KOPT-K1 (cell line): ENCODE measurements around the gene CAMSAP1.
"Not testable (repeated sequence)": the region's sequence is repeated elsewhere in the genome, so short reads cannot be mapped to it uniquely, and the experiment has no call there.

ENCODE experiments used
- H3K27ac ChIP-seq: fragments of 200-600 bp; sonication (generic); 2 replicates; pipeline ENCODE4 v1.5.1; 2016; ENCODE audit warnings: antibody characterized with exemption, mild to moderate bottlenecking, low read depth, low read length; ENCODE audit not compliant: poor library complexity, severe bottlenecking
- H3K36me3 ChIP-seq: fragments of 200-600 bp; sonication (generic); 2 replicates; pipeline ENCODE4 v1.5.1; 2017; ENCODE audit warnings: antibody characterized with exemption, mild to moderate bottlenecking, low read length, moderate library complexity; ENCODE audit not compliant: insufficient read depth
- H3K9me3 ChIP-seq: fragments of 200-600 bp; sonication (generic); 2 replicates; pipeline ENCODE4 v1.5.1; 2017; ENCODE audit warnings: antibody characterized with exemption, low read length, mild to moderate bottlenecking; ENCODE audit not compliant: insufficient read depth, poor library complexity, severe bottlenecking

Gene CAMSAP1

DNA sequence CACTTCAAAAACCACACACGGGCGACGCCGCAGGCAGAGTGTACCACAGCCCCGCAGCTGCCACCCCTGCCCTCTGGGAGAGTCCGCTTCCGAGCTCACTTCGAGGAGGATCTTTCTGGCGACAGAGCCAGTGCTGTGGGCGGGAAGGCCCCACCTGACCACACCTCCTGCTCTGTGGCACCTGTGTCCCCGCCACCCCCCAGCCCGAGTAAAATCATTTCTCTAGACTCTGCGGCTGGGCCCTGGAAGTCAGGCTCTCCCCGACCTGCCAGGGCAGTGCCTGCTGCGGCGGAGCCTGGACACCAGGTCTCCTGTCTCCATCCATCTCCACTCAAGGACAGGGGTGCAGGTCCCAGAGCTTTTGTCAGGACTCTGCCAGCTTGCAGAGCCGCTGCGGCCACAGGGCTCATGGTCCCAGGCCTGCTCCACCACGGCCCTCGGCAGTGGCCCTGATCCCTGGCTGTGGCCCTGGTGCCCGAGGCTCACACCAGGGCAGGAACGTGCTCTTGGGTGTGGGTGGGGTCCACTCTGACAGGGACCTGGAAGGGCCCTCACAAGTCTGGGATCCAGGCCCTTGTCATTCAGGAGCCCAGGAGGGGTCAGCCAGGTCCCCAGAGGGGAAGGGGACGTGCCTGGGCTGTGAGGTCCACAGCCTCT lies 20.9 kb upstream of the CAMSAP1 start:
- H3K27ac ChIP-seq, result no peak overlapping the region
- peaks cover 15% of the 10 kb centered on the region for H3K36me3 ChIP-seq
- no peaks in the 10 kb centered on the region for H3K9me3 ChIP-seq

DNA sequence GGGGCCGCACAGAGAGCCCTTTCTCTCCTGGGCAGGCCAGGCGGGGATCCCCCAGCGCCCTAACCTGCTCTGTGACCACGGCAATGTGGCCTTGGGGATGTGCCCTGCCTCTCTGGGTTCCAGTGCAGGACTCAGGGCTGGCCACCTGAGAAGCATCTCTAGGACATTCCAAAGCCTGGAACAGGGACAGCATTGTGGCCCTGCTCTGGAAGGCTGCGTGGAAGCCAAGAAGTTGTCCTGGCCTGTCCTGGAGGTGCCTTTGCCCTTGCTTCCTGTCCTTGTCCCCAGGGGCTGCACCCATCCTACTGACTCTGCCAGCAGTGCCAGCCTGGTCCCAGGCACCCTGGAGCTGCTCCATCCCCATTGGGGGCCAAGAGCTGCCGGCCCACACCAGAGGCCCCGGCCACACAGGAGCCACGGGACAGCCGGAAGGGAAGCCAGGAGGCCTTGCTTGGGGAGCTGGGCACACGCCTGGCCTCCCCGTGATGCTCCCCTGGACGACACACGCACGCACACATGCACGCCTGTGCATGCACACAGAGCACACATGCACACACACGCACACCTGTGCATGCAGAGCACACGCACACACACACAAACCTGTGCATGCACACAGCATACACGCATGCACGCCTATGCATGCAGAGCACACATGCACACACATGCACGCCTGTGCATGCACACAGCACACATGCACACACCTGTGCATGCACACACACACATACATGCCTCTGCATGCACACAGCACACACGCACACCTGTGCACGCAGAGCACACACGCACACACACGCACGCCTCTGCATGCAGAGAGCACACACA lies 20.1 kb upstream of the CAMSAP1 start:
- H3K27ac ChIP-seq, result no peak overlapping the region
- H3K9me3 ChIP-seq, result no peaks in the 10 kb centered on the region
- H3K36me3 ChIP-seq, result peaks cover 7% of the 10 kb centered on the region

DNA sequence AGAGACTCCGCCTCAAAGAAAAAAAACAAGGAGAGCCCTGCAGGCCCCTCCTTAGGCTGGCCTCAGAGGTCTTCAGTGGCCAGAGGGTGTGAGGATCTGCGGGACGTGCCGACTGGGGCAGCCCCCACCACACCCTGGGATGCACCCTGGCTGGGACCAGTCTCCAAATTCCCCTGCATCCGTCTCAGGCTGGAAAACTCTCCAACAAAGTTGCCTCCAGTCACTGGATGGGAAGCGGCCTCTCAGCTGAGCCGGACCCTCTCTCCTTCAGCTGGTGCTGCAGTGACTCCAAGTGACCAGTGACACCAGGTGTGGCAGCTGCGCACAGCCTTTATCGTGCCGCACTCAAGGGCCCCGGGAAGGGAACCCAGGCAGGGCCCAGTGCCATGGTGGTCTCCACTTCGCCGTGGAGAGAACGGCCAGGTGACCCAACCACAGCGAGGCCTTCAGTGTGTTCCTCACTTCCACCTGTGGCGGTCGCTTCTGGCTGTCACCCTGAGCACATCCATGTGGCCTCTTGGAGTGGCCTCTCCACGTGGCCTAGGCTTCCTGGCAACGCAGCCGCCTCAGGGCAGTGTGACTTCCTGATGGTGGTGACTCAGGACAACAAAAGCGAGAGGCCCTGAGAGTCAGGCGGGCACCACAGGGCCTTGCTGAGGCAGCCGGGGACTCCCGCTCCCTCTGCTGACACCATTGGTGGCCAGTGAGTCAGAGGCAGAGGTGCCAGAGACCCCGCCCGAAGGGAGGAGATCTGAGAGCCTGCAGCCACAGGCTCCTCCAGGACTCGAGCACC lies 19.3 kb upstream of the CAMSAP1 start:
- H3K9me3 ChIP-seq, result no peaks in the 10 kb centered on the region
- H3K27ac ChIP-seq, result no peak overlapping the region
- peaks cover 5% of the 10 kb centered on the region; the same call in 1 of the 2 replicates for H3K36me3 ChIP-seq

DNA sequence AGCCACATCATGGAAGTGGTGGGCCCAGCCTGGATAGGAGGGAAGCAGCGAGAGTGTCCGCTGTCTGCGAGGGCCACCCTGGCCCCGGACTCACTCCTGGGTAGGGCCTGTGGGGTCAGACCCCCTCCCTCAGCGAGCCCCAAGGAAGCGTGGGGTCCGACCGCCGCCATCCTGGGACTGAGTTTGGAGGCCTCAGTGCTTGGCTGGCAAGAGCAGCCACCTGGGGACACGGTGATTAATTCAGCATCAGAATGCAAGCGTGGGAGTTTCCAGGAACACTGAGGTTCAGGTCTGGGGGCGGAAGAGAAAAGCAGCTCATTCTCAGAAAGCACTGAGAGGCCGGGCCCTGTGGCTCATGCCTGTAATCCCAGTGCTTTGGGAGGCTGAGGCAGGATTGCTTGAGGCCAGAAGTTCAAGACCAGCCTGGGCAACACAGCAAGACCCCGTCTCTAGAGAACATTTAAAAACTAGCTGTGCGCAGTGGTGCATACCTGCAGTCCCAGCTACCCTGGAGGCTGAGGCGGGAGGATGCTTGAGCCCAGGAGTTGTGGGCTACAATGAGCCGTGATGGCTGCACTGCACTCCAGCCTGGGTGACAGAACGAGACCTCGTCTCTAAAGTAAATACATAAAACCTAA lies 18.3 kb upstream of the CAMSAP1 start:
- Histone ChIP-seq H3K27ac (no peak overlapping the region), H3K36me3 (no peaks in the 10 kb centered on the region; the same call in 1 of the 2 replicates), H3K9me3 (no peaks in the 10 kb centered on the region)

DNA sequence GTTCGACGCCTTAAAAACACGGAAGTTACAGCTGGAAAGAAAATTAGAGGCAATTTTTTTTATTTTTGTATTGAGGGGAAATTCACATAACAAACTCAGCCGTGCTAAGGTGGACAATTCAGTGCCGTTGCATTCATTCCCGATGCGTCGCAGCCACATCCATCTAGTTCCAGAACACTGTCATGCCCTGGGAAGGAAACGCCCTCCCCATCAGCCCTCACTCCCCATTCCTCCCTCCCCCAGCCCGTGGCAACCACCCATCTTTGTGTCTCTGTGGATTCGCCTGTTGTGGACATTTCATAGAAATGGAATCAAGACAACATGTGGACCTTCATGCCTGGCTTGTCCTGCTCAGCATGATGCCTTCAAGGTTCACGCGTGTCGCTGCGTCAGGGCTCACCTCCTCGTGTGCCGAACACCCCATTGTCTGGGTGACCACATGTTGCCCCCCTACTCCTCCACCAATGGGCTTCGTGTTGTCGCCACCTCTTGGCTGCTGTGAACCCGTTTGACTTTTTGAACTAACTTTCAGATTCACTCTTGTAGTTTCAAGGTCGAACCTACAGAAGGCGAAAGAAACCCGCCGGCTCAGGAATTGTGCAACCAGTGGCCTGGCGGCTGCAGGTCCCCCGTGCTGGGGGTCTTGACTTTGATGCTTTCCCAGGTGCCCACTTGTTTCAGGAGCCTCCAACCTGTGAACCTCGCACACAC lies 17.4 kb upstream of the CAMSAP1 start:
- H3K36me3 ChIP-seq, result no peaks in the 10 kb centered on the region
- H3K27ac ChIP-seq, result no peak overlapping the region
- no peaks in the 10 kb centered on the region for H3K9me3 ChIP-seq

DNA sequence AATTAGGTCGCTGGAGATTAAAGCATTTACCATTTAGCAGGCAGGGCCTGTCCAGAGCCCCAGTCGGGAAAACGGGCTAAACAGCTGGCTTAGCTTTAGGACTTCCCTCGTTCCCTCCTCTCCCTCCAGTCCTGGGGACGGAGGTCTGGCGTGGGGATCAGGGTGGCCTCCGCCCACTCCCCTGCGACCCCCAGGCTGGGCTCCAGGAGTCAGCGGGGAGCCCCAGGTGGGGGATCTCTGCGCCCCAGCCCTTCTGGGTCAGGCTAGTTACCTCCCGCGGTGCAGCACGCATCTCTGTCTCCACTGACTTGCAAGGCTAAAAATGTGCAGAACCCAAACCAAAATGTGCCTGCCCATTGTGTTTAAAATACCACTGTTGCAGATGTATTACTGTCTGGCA lies 16.2 kb upstream of the CAMSAP1 start:
- H3K36me3 ChIP-seq, result no peaks in the 10 kb centered on the region
- peaks cover 11% of the 10 kb centered on the region for H3K9me3 ChIP-seq
- H3K27ac ChIP-seq, result no peak overlapping the region

DNA sequence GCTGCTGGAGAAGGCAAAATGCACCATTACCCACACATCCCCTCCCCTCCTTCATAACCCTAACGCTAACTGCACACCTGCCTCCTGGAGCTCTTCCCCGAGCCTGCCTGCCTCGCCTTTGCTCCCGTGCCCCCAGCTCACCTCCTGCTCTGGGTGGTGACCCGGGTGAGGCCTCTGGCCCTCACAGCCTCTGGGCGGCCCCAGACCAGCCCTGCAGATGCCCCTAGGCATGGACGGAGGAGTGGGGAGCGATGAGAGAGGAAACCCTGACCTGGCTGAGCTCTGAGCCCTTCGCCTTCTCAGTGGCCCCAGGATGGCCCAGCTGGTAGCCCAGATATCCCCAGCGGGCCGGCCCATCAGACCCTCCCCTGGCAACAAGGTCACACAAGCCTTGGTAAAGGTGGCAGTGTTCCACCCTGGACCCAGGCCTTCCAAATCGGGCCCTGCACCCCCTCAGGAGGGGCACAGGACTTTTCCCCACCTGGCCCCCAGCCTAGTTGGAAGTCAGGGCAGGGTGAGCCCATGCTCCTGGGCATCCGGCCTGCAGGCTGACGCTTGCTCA lies 14.5 kb upstream of the CAMSAP1 start:
- peaks cover 2% of the 10 kb centered on the region; the same call in 1 of the 2 replicates for H3K36me3 ChIP-seq

DNA sequence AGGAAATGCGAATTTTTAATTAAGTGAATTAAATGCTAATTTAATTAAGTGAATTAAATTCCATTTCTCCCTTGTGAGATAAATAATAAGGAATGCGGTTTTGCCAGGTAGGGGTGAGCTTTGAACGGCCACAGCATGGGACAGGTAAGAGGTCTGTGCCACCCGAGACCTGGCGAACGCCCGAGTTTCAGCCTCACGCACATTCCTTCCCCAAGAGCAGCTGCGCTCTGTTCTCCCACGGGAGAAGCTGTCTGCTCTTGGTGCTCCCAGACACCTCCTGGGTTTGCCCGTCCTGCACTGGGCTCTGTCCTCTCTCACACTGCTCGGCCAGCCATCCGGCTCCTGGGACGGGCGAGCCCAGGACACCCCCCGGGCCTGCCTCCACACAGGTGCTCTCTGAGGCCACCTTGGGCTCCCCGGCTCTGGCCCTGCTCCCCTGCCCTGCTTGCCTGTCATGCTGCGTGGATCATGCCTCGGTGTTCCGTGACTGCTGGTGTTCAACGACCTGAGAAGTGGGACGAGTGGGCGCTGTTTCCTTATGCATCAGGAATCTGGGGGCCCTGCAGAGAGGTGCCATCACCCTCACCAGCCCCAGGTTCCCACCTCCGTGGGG lies 13.7 kb upstream of the CAMSAP1 start:
- Histone ChIP-seq H3K9me3 (peaks cover 34% of the 10 kb centered on the region), H3K27ac (no peak overlapping the region), H3K36me3 (peaks cover 9% of the 10 kb centered on the region)

More for the DNA sequence above, 14.5 kb upstream of the CAMSAP1 start:
- Histone ChIP-seq H3K9me3 (peaks cover 26% of the 10 kb centered on the region), H3K27ac (no peak overlapping the region)

DNA sequence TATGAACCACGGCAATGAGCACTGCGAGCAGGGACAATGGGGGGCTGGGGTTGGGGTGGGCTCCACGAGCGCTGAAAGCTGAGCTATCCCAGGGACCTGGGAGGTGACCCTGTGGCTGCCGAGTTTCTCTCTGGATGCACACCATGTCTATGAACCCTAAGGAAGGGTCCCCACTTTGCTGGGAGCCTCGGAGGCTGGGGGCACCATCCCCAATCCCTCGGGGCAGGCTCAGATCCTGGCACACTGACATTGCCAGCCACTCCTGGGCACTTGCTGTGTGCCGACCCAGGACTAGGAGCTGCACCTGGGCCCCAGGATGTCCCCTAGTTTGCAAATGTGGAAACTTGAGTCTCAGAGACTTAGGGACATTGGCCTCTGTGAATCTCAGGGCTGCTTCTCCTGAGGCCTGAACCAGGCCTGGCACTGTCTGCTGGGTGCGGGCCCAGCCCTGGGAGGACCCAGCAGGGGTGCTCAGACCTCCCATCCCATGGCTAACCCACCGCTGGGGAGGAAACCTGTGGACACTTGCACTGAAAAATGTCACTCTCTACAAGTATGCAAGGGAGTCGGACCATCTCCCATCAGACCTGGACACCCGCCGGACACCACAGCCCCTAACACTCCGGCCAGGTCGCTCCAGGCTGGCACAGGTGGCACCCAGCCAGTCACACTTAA lies 13.0 kb upstream of the CAMSAP1 start:
- peaks cover 16% of the 10 kb centered on the region for H3K36me3 ChIP-seq
- no peak overlapping the region for H3K27ac ChIP-seq

DNA sequence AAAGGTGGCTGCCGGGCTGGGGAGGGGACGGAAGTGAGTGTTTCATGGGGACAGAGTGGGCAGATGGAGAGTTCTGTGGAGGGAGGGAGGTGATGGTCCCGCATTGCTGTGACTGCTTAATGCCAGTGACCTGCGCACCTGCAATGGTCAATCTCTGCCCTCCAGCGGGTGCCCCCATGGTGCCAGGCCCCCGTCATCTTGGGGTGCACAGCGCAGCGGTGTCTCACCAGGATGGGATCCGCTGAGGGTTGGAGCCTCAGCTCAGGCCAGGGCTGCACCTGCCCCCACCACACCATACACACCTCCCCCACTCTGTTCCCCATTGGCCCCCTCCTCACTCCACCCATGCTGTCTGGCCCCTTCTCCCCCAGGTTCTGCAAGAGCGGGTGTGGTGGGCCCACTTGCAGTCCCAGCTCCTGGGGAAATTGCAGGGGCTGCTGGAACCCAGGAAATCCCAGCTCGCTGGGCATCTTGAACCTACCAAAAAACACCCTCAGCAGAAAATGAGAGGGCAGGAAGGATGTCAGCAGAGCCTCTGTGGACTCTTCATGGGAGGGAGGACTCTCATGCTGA lies 12.1 kb upstream of the CAMSAP1 start:
- peaks cover 50% of the 10 kb centered on the region for H3K9me3 ChIP-seq
- H3K36me3 ChIP-seq, result peaks cover 26% of the 10 kb centered on the region

More for the DNA sequence above, 13.0 kb upstream of the CAMSAP1 start:
- peaks cover 40% of the 10 kb centered on the region for H3K9me3 ChIP-seq

DNA sequence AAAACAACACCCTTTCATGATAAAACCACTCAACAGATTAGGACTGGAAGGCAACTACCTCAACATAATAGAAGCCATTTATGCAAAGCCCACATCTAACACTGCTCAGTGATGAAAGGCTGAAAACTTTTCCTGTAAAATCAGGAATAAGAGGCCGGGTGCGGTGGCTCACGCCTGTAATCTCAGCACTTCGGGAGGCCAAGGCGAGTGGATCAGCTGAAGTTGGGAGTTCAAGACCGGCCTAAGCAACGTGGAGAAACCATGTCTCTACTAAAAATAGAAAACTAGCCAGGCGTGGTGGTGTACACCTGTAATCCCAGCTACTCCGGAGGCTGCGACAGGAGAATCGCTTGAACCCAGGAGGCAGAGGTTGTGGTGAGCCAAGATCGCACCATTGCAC lies 8.9 kb upstream of the CAMSAP1 start:
- Histone ChIP-seq H3K36me3 (peaks cover 52% of the 10 kb centered on the region), H3K9me3 (peaks cover 65% of the 10 kb centered on the region)
- not testable (repeated sequence) for H3K27ac ChIP-seq

More for the DNA sequence above, 12.1 kb upstream of the CAMSAP1 start:
- H3K27ac ChIP-seq, result no peak overlapping the region

DNA sequence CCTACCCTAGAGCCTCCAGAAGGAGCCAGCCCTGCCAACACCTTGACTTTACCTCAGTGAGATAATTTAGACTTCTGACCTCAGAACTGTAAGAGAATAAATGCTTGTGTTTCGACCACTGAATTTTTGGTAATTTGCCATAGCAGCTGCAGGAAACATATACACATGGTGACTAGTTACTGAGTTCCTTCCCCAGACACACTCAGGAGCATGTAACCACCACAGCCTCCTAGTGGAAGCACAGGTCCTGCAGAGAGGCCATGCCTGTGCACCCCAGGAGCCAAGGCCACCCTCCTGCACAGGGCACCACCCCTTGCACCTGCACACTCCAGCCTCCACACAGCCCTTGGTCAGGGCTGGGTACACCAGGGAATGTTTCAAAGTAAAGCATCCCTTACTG lies 7.6 kb upstream of the CAMSAP1 start:
- Histone ChIP-seq H3K27ac (no peak overlapping the region), H3K36me3 (peaks cover 65% of the 10 kb centered on the region), H3K9me3 (peaks cover 65% of the 10 kb centered on the region)

DNA sequence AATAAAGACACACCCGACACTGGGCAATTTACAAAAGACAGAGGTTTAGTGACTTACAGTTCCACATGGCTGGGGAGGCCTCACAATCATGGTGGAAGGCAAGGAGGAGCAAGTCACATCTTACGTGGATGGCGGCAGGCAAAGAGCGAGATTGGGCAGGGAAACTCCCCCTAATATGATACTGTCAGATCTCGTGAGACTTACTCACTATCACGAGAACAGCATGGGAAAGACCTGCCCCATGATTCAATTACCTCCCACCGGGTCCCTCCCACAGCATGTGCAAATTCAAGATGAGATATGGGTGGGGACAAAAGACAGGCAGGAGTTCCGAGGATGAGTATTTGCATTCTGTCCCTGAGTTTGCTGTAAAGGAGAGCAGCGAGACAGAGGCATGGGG lies 3.9 kb upstream of the CAMSAP1 start:
- peaks cover 59% of the 10 kb centered on the region for H3K36me3 ChIP-seq

More for the DNA sequence above, 3.9 kb upstream of the CAMSAP1 start:
- H3K9me3 ChIP-seq, result peaks cover 33% of the 10 kb centered on the region
- H3K27ac ChIP-seq, result not testable (repeated sequence)
